CMK (cell line): ENCODE data around the gene OXGR1.
"Not testable (repeated sequence)": the region's sequence is repeated elsewhere in the genome, so short reads cannot be mapped to it uniquely, and the experiment has no call there.

ENCODE experiments used
- DNase-seq: peaks from one replicate; pipeline ENCODE4 v3.0.0-alpha.2; 2010; ENCODE audit warnings: low read depth

Gene OXGR1

GRCh38 chr13:97005625-97006262 lies 11.5 kb upstream of the OXGR1 start:
- no peak for DNase-seq

DNA sequence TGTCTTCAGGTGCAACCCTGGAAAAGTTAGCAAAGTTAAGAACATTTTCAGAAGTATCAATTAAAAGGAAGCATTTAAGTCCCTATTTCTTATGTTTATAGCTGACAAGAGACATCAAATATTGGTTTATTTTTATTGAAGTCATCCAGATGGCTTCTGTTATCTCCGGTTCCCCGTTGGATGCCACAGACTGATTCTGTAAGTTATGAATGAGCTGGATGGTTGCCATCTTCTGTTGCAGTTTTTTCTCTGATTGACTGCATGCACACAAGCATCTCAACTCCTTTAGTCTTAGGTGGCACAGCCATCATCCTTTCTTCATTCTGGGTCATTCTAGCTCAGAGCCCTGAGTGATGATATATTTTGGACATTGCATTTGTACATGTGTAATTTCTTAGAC lies 10.6 kb upstream of the OXGR1 start:
- no peak for DNase-seq

DNA sequence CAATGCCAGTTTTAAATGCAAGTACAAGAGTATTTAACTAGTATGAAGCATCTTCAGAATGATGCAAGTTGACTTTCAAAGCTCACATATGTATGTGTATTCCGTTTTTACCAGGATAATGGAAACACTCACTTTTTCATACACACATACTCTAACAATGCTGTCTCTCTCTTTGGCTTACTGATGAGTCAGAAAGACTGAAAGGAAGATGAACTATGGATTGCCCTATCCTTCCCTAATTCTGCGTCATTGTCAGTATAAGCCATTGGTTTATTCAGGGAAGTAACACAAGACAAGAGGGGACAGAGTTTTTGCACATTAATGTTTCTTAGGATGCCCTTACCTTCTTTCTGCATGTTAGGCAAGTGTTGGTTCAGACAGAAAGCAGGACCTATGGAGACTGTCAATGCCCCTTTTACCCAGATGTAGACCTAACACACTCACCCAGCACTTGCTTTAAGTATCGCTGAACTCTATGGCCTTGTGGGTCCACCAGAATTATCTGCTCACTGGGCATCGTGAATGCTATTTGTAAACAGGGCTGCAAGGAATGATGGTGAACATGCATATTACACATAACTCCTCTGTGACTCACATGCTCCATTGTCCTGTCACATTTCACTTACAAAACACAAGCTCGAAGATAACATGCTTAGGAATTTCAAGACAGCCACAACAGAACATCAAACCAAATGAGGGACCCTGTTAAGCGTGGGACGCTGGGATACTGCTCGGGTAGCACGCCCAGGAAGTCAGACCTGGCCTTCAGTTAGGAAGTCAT lies 10.0 kb upstream of the OXGR1 start:
- no peak for DNase-seq

DNA sequence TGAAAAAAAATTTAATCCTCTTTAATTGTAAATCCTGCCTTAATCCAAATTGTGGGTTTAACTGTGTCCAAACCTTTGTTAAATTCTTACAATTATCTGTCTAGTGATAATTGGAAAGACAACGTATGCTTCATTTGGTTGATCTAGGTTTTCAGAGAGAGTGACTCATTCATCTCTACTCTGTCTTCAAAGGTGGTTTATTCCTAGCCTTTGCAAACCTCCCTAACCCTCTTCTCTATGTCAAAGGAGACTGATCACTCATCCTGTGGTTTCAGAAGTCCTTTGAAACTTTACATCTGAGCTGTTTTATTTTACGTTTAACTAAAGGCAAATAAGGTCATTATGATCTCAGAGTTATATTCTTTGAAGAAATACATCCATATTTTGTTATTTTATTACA lies 8.8 kb upstream of the OXGR1 start:
- DNase-seq, result no peak

DNA sequence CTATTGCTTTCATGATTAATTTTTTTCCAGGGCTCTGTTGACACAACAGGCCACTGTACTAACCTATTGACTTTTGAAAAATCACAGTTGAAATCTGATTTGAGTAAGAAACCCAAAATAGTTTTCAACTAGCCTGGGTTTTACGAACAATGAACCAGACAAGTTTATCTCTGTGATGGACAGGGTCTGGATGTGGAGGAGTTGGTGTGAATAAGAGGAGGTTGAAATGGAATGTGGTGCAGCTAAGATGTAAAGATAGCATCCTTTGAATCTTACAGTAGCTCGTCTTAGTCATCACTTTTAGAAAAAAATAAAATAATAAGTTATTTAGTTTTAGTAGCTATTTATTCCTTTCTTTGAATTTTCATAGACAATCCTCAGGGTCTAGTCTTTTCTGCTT lies 8.3 kb upstream of the OXGR1 start:
- no peak for DNase-seq

- DNase-seq, result no peak
Measured at GRCh38 chr13:97001636-97002035, 7.4 kb upstream of the OXGR1 start.

DNA sequence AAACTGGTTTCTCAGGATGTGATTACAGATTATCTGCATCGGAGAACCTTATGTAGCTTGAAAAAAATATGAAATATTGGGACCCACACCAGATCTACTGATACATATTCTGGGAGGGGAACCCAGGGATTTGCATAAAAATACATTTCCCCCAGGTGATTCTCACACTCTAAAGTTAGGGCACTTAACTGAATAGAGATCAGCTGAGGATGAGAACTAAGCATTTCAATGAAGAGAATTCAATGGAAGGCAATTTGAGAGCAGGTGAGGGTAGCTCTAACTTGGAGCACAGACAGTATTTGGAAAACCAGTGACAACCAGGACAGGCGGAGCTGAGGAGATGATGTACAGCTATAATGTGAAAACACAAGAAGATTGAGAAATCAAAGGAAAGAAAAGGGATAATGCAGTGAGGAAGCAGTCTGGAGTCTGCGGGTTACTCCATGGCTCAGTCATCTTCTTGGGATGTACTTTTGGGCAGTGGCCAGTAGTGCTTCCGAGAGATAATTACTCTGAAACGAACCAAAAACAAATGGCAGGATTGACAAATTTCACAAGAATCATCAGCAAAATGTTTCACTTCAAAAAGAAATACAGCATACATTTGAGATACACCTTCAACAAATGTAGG lies 6.1 kb upstream of the OXGR1 start:
- no peak for DNase-seq

DNA sequence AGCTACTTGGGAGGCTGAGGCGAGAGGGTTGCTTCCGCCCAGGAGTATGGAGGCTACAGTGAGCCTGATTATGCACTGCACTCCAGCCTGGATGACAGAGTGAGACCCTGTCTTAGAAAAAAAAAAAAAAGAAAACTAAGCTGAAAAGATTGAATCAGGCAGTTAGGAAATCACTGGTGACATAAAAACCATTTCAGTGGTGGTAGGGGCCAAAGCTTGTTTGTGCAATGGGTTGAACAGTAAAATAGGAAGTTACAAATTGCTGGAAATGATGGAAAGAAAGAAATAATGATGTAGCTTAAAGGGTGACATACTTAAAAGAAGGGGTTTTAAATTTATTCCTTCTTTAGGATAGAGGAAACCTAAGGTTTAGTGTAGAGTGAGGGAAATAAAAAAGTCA lies 4.8 kb upstream of the OXGR1 start:
- no peak for DNase-seq

GRCh38 chr13:96998051-96998450 lies 3.8 kb upstream of the OXGR1 start:
- no peak for DNase-seq

DNA sequence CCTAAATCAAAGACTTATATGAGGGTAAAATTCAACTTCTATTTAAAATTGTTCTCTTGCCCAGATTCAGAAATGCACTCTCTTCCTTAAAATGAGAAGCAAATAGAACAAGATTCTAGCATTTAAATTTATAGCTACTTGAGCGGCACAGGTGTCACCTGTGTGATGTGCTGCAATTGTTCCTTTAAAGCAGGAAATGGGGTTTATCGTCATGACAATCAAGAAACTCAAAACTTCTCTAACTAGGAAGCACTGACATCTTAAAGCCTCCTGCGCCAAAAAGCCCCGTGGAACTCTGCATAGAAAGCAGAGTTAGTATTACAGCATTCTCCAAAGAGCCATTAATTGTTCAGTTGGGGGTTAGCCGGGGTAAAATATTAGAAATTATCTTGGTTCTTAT lies 2.6 kb upstream of the OXGR1 start:
- DNase-seq, result no peak

- DNase-seq, result no peak
Measured at GRCh38 chr13:96996107-96996506, 1.8 kb upstream of the OXGR1 start.

- DNase-seq, result no peak
Measured at GRCh38 chr13:96994858-96995243, 575 bp upstream of the OXGR1 start.

- DNase-seq, result no peak
Measured at GRCh38 chr13:96993634-96994016, 651 bp downstream of the OXGR1 start.

GRCh38 chr13:96992633-96993032 lies 1.6 kb downstream of the OXGR1 start:
- no peak for DNase-seq

DNA sequence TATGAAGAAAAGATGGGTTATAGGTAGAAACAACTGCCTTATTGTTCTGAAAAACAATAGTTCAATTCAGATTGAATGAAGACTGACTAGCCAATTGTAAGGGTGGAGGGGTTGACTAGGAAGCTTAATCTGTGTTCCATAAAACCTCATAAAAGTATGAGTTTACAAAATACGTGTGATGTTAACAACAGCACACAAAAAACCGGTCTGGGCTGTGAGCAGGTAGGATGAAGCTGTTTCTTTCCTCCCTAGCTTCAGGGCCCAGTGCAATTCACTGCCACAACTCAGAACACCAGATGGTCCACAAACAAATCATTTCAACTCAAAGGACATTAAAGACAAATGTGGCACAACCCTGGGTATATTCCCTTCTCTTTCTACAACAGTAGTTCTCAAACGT lies 3.2 kb downstream of the OXGR1 start:
- DNase-seq, result no peak

- DNase-seq, result no peak
Measured at GRCh38 chr13:96988441-96988840, 5.8 kb downstream of the OXGR1 start.

DNA sequence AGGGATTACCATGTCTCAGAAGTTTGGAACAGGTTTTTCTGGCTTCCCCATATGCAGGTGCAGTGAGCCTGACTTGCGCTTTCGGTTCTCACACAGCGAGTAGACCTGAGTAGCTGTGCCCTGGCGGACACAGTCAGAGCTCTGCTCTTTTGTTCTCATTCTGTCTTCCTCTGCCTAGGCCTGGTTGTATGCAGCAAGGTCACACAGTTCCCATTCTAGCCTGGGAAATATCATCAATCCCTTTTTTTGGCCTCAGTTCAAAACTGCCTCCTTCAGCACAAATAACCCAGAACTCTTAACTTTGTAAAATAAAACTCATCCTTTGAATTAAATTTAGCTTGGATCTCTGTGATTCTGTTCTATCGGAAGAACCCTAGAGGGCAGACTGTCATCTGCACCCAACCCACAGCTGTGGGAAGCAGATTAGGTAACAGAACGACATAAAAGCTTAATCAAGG lies 10.2 kb downstream of the OXGR1 start:
- DNase-seq, result no peak

GRCh38 chr13:96982672-96983071 lies 11.6 kb downstream of the OXGR1 start:
- DNase-seq, result no peak

- not testable (repeated sequence) for DNase-seq
Measured at GRCh38 chr13:96979861-96980260, 14.4 kb downstream of the OXGR1 start.

- no peak for DNase-seq
Measured at GRCh38 chr13:96968027-96968426, 26.2 kb downstream of the OXGR1 start.

DNA sequence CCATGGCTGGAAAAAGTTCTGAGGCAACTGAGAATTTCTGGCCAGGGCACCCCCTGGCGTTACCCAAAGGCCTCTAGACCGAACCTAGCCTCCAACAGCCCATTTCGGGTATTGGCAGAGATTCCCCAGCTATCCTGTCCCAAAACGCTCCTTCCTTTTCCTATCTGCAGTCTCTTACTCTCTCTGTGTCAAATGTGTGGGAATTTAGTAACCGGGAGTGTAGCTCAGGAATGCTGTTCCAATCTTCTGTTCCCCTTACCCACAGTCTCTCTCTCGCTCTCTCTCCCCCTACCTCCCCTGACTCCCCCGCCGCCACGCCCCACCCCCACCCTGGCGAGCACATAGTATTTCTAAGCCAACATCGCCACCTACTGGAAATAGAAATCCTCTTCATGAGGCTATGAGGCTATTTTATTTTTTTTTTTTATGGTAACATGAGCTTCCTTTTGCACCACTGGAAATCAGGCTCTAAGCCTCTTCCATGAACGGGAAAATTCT lies 27.0 kb downstream of the OXGR1 start:
- no peak for DNase-seq

- DNase-seq, result no peak
Measured at GRCh38 chr13:96966415-96967102, 27.7 kb downstream of the OXGR1 start.
